Measurements from ENCODE around the gene SLC8A1. TPM values are rescaled to one million over a fixed set of nuclear protein-coding genes. Genes with fewer than 3 reads are reported as not detected.
A peak's percentile ranks its signal among the peaks of the same experiment; 100 is the strongest.

Gene SLC8A1
- total RNA-seq, 2 donors from 2014 or later = 4.7 to 6.3 TPM

- Mint-ChIP-seq H3K36me3 (ENCODE audit: low read depth) (peaks cover 6% of the 10 kb centered on the region), H3K4me1 (peaks cover under 1% of the 10 kb centered on the region), H3K9me3 (peaks cover 17% of the 10 kb centered on the region), H3K27ac (no peak overlapping the region), H3K27me3 (ENCODE audit: insufficient read depth) (no peaks in the 10 kb centered on the region), H3K4me3 (no peak overlapping the region)
- no peaks in the 10 kb centered on the region for H3K4me1 ChIP-seq (ENCODE audit: control insufficient read depth, insufficient read depth, low read length)
- no peak for TF ChIP-seq CTCF (conservative IDR thresholded peaks at IDR 0.05)
- H3K9ac ChIP-seq (ENCODE audit: extremely low read depth, low read length, poor library complexity, severe bottlenecking) = no peak overlapping the region
- whole genome bisulfite sequencing, 2 experiments (ENCODE audit: insufficient coverage in 1 of 2, insufficient read length in 1 of 2) = 100% methylated on average over 1 of the region's 1 CpG; no CpG with 5 or more reads in 1 of the 2 experiments
- H3K4me3 ChIP-seq (ENCODE audit: low read length) = no peak overlapping the region
- H3K36me3 ChIP-seq (ENCODE audit: control insufficient read depth, insufficient read depth, low read length) = no peaks in the 10 kb centered on the region
- no peak overlapping the region for H3K27ac ChIP-seq (ENCODE audit: low read depth, low read length)
- H3K27me3 ChIP-seq (ENCODE audit: control insufficient read depth, insufficient read depth, low read length, poor library complexity, severe bottlenecking) = no peaks in the 10 kb centered on the region
- H3K9me3 ChIP-seq (ENCODE audit: control insufficient read depth, low read length) = peaks cover 14% of the 10 kb centered on the region
- DNase-seq = no peak
Observed at GRCh38 chr2:40380041-40380440, 71.8 kb downstream of the SLC8A1 start.

GRCh38 chr2:40374543-40375240 is 77.2 kb downstream of the SLC8A1 start:
- no peaks in the 10 kb centered on the region for H3K9me3 Mint-ChIP-seq
- H3K36me3 Mint-ChIP-seq (ENCODE audit: low read depth) = no peaks in the 10 kb centered on the region
- no peak for DNase-seq
- H3K4me1 ChIP-seq (ENCODE audit: control insufficient read depth, insufficient read depth, low read length) = peaks cover 15% of the 10 kb centered on the region
- WGBS, 2 experiments (ENCODE audit: insufficient coverage in 1 of 2, insufficient read length in 1 of 2) = 84% methylated on average over 2 of the region's 2 CpGs; no CpG with 5 or more reads in 1 of the 2 experiments
- peaks cover 35% of the 10 kb centered on the region for H3K4me1 Mint-ChIP-seq
- no peaks in the 10 kb centered on the region for H3K27me3 Mint-ChIP-seq (ENCODE audit: insufficient read depth)
- H3K4me3 Mint-ChIP-seq = no peak overlapping the region
- H3K36me3 ChIP-seq (ENCODE audit: control insufficient read depth, insufficient read depth, low read length) = no peaks in the 10 kb centered on the region
- no peak overlapping the region for H3K4me3 ChIP-seq (ENCODE audit: low read length)
- no peaks in the 10 kb centered on the region for H3K27me3 ChIP-seq (ENCODE audit: control insufficient read depth, insufficient read depth, low read length, poor library complexity, severe bottlenecking)
- H3K9me3 ChIP-seq (ENCODE audit: control insufficient read depth, low read length) = no peaks in the 10 kb centered on the region
- TF ChIP-seq CTCF (conservative IDR thresholded peaks at IDR 0.05) = no peak
- peak overlapping the region; percentile 31 for H3K27ac Mint-ChIP-seq
- H3K27ac ChIP-seq (ENCODE audit: low read depth, low read length) = no peak overlapping the region
- H3K9ac ChIP-seq (ENCODE audit: extremely low read depth, low read length, poor library complexity, severe bottlenecking) = no peak overlapping the region

GRCh38 chr2:40373111-40373510 is 78.8 kb downstream of the SLC8A1 start:
- no peak for DNase-seq
- Mint-ChIP-seq H3K27me3 (ENCODE audit: insufficient read depth) (no peaks in the 10 kb centered on the region), H3K36me3 (ENCODE audit: low read depth) (no peaks in the 10 kb centered on the region), H3K9me3 (no peaks in the 10 kb centered on the region), H3K4me1 (peaks cover 37% of the 10 kb centered on the region), H3K27ac (no peak overlapping the region), H3K4me3 (no peak overlapping the region)
- H3K4me3 ChIP-seq (ENCODE audit: low read length) = no peak overlapping the region
- no peaks in the 10 kb centered on the region for H3K36me3 ChIP-seq (ENCODE audit: control insufficient read depth, insufficient read depth, low read length)
- H3K27ac ChIP-seq (ENCODE audit: low read depth, low read length) = no peak overlapping the region
- no peaks in the 10 kb centered on the region for H3K9me3 ChIP-seq (ENCODE audit: control insufficient read depth, low read length)
- 100% methylated on average over 1 of the region's 1 CpG; no CpG with 5 or more reads in 1 of the 2 experiments for WGBS, 2 experiments (ENCODE audit: insufficient coverage in 1 of 2, insufficient read length in 1 of 2)
- peaks cover 15% of the 10 kb centered on the region for H3K4me1 ChIP-seq (ENCODE audit: control insufficient read depth, insufficient read depth, low read length)
- no peak overlapping the region for H3K9ac ChIP-seq (ENCODE audit: extremely low read depth, low read length, poor library complexity, severe bottlenecking)
- H3K27me3 ChIP-seq (ENCODE audit: control insufficient read depth, insufficient read depth, low read length, poor library complexity, severe bottlenecking) = no peaks in the 10 kb centered on the region
- no peak for TF ChIP-seq CTCF (conservative IDR thresholded peaks at IDR 0.05)
